GM20000 (cell line): ENCODE measurements around the gene RELCH.

ENCODE experiments used
- DNase-seq: peaks from one replicate; pipeline ENCODE4 v3.0.0; 2012; ENCODE audit warnings: low spot score
- TF ChIP-seq, protein P1 (sequence below): IDR thresholded peaks from 2 replicates; pipeline ENCODE4 v1.5.1; 2012; ENCODE audit warnings: mild to moderate bottlenecking, control low read depth; ENCODE audit errors: extremely low read depth, missing control alignments

Gene RELCH

DNA sequence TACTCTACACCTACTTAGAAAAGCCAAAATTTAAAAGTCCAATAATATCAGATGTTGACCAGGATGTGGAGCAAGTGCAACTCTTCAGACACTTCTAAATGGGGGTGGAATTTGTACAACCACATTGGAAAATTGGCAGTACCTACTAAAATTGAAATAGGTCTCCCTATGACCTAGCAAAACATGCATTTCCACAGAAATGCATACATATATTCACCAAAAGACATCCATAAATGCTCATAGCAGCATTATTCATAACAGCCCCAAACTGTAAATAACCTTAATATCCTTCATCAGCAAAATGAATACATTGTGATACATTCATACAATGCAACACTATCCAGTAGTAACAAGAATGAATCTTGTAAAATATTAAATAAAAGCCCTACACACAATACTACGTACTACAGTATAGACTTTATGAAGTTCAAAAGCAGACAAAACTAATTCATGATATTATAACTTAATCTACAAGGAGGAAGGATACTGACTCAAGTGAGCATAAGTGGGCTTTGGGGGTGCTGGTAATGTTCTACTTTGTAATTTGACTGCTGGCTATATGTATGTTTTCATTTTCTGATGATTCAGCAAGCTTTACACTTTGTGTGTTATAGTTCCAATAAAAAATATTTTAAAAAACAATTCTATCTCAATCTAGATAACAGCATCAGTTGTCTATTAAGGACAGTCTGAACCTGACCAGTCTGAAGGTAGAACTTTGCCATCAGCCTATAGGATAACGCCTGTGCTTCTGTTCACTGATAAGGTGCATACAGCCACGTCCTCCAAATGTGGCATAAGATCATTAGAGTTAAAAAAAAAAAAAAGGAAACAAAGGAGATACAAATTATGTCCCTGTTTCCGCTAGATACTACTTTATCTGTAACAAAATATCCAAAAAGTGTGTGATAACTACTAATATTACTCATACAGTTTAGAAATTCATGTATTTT, 131.4 kb downstream of the RELCH start:
- no peak for DNase-seq
- TF ChIP-seq, protein P1, sequence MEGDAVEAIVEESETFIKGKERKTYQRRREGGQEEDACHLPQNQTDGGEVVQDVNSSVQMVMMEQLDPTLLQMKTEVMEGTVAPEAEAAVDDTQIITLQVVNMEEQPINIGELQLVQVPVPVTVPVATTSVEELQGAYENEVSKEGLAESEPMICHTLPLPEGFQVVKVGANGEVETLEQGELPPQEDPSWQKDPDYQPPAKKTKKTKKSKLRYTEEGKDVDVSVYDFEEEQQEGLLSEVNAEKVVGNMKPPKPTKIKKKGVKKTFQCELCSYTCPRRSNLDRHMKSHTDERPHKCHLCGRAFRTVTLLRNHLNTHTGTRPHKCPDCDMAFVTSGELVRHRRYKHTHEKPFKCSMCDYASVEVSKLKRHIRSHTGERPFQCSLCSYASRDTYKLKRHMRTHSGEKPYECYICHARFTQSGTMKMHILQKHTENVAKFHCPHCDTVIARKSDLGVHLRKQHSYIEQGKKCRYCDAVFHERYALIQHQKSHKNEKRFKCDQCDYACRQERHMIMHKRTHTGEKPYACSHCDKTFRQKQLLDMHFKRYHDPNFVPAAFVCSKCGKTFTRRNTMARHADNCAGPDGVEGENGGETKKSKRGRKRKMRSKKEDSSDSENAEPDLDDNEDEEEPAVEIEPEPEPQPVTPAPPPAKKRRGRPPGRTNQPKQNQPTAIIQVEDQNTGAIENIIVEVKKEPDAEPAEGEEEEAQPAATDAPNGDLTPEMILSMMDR, result no peak

DNA sequence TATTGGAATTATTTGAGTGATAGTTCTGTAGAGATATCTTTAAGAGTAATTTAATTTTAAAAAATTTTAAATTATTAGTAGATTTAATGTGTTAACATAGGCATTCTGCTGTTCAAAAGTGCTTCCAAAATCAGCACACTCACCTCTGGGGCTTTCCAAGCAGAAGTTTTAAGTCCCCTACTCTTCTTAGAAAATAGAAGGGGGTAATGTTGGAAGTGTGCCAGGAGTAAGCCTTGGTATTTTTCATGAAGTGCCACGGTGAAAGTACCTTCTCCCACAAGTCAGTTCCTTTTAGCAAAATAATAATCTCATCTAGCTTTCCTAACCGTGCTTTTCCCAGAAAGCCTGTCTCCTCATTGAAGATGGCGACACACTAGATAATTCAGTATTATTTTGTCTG, 134.1 kb downstream of the RELCH start:
- TF ChIP-seq, protein P1, result no peak
- no peak for DNase-seq

DNA sequence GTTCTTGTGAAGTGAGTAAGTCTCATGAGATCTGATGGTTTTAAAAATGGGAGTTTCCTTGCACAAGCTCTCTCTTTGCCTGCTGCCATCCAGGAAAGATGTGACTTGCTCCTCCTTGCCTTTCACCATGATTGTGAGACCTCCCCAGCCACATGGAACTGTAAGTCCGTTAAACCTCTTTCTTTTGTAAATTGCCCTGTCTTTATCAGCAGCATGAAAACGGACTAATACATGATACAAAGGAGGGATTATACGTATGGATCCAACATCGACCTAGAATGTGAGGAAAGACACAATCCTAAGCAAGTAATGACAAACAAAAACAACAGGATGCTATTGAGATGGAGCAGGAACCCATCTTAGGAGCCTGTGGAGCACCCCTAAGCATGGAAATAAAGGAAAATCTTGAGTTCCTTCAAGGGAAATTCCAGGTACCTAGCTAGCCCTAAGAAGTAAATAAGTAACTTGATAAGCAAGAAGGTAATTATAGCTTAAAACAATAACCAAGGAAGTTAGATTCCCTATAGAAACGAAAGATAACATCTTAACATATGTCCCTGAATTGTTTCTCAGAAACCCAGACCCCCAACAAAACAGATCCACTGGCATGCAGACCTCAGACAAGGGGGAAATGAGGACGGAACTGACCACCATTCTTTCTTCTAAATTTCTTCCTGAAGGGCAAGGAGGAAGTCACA, 136.6 kb downstream of the RELCH start:
- DNase-seq, result no peak

DNA sequence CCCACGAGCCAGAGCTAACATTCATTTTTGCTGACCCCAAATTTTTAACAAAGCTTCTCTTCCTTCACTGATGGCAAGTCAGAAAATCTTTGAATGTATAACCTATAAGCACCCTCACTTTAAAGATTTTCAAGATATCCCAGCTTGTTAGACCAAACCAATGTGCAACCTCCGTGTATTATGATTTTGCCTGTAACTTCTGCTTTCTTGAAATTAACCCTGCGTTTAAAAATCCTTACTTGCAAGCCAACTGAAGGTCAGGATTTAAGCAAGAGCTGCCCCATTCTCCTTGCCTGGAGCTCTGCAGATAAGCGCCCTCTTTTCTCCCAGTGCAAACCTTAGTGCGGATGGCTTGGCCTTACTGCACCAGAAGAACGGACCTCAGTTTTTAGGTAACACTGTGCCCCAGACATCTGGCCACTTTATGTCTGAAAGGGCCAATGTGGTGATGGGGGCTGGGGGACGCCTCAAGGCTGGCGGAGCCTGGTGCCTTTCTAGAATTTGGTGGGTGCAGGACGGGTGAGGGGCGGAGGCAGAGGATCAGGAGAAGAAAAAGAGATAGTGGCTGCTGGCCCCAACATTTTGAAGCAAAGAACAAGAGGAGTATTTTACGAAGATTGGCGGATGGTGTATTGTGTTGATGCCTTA, 137.2 kb downstream of the RELCH start:
- no peak for DNase-seq
- TF ChIP-seq, protein P1, result no peak

More for the DNA sequence above, 136.6 kb downstream of the RELCH start:
- TF ChIP-seq, protein P1, result no peak

DNA sequence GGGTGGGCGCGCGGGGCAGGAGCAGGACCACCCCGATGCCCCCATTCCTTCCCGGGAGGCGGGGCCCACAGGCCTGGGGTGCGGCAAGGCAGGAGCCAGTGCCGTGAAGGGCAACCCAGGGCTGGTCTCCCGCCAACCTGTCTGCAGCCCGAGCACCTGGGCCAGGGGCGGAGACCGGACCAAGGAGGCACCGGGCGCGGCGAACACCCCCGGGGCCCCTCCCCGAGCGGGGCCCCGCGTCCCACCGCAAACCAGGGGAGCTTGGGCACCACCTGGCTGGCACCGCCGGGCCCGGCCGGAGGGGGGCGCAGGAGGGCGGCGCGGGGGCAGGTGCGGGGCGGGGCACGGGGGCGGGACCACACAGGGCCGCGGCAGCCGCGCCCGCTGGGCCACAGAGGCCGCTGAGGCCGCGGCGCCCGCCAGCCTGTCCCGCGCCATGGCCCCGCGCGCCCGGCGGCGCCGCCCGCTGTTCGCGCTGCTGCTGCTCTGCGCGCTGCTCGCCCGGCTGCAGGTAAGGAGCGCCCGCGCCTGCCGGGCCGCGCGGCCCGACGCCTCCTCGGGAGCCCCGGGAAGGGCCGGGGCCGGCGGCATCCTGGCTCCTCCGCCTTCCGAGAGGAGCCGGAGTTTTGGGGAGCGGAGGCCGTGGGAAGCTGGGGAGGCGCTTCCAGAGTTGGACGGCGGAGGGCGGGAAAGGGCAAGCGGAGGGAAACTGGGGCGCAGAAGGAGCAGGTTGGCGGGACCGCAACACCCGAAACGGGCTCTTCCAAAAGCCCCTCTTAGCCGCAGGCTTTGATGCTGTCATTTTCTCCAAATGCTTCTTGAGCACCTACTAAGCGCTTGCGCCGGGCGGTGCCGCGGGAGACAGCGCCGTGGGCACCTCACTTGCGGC, 138.1 kb downstream of the RELCH start, which contains the start of gene TNFRSF11A:
TSS of gene TNFRSF11A (plus strand) at position 394 of the 889 bp plus-strand sequence. CDS start at position 437, 43 bp downstream.
- DNase-seq, result peak; percentile 94
- TF ChIP-seq, protein P1, result peak; percentile 25

DNA sequence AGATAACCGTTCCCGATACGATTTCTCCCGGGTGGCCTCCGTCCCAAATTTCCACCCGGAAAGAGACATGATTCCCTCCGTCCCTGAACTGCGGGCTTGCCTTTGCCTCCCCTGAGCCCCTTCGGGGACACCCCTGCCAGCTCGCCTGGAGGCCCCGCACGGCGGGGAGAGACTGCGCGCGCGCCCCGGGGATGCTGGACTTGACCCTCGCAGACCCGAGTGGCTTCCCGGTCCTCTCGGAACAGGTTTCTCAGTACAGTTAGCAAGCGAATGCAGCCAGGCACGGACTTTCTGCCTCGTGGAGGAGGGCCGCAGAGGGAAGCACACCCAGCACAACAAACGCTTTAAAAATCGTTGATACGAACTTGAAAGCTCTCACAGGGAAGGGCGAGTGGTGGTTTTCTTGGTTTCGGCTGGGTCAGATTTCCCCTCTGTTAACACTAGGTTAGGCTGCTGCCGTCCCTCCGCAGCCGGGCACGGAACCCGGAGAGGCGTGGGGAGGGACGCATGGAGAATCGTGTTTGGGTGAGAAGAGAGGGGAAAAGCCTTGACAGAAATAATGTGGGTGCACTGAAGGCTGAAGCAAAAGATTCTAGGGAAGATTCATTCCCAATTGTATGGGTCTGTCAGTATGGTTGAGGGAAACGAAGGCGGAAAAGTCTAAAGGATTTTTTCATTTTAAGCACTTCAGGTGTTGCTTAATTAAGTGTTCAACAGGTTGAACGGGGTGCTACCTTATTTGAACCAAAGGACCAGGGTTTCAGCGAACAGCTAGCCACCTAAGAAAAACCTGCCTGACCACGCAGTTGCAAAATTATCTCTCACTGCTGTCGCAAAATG, 139.0 kb downstream of the RELCH start:
- TF ChIP-seq, protein P1, result no peak
- peak; percentile 63 for DNase-seq
